NCI-H1417 (cell line): ENCODE measurements around the gene SPINT1.

Experiments
- DNase-seq, 3 experiments: peaks; one replicate each; lab custom pipeline; 2025; lab: John Stamatoyannopoulos, UW

The SPINT1 gene

GRCh38 chr15:40843885-40844695 is at the start of gene SPINT1:
TSS of gene SPINT1 (plus strand) at chr15:40844048. CDS start at chr15:40844555, 507 bp downstream.
- DNase-seq, result peak; percentile 9 to 71 (median 66)

GRCh38 chr15:40796041-40796440 is 47.8 kb upstream of the SPINT1 start:
- DNase-seq, result no peak

- DNase-seq, result no peak
Observed at GRCh38 chr15:40796512-40796911, 47.3 kb upstream of the SPINT1 start.

- DNase-seq, result no peak
Observed at GRCh38 chr15:40799523-40799922, 44.3 kb upstream of the SPINT1 start.

- no peak for DNase-seq
Observed at GRCh38 chr15:40803076-40803475, 40.8 kb upstream of the SPINT1 start.

- DNase-seq, result no peak
Observed at GRCh38 chr15:40803688-40804087, 40.2 kb upstream of the SPINT1 start.

- DNase-seq, result no peak
Observed at GRCh38 chr15:40806672-40807027, 37.2 kb upstream of the SPINT1 start.

- DNase-seq, result peak; percentile 85 to 95 (median 95)
Observed at GRCh38 chr15:40807028-40807887, 36.6 kb upstream of the SPINT1 start, which contains the start of the genes DNAJC17 and ZFYVE19. TSS of gene DNAJC17 (minus strand) at chr15:40807473. CDS start at chr15:40807446, 27 bp downstream. TSS of gene ZFYVE19 (plus strand) at chr15:40807089. CDS start at chr15:40807590, 501 bp downstream.

GRCh38 chr15:40807888-40808461 is 35.9 kb upstream of the SPINT1 start:
- DNase-seq, result peak in 1 of 3 experiments; percentile 22

GRCh38 chr15:40808861-40809450 is 34.9 kb upstream of the SPINT1 start:
- DNase-seq, result no peak

- no peak for DNase-seq
Observed at GRCh38 chr15:40812721-40813425, 31.0 kb upstream of the SPINT1 start.

- peak in 1 of 3 experiments; percentile 9 for DNase-seq
Observed at GRCh38 chr15:40815042-40815698, 28.7 kb upstream of the SPINT1 start.

- DNase-seq, result no peak
Observed at GRCh38 chr15:40819048-40819447, 24.8 kb upstream of the SPINT1 start.

- DNase-seq, result no peak
Observed at GRCh38 chr15:40821195-40821594, 22.7 kb upstream of the SPINT1 start.

GRCh38 chr15:40823572-40824343 is 20.1 kb upstream of the SPINT1 start:
- DNase-seq, result peak in 2 of 3 experiments; percentile 4 to 39

- DNase-seq, result peak in 1 of 3 experiments; percentile 3
Observed at GRCh38 chr15:40825661-40826422, 18.0 kb upstream of the SPINT1 start.

- DNase-seq, result no peak
Observed at GRCh38 chr15:40826423-40827075, 17.3 kb upstream of the SPINT1 start.

GRCh38 chr15:40828447-40829036 is 15.3 kb upstream of the SPINT1 start, which contains the start of gene PPP1R14D:
TSS of gene PPP1R14D (minus strand) at chr15:40828708. CDS start at chr15:40828641, 67 bp downstream.
- no peak for DNase-seq
